ENCODE data around the gene CDC14A.

Gene CDC14A

GRCh38 chr1:100532645-100533044 lies 180.3 kb downstream of the CDC14A start:
- DNase-seq (ENCODE audit: low read depth, low spot score), result no peak

DNA sequence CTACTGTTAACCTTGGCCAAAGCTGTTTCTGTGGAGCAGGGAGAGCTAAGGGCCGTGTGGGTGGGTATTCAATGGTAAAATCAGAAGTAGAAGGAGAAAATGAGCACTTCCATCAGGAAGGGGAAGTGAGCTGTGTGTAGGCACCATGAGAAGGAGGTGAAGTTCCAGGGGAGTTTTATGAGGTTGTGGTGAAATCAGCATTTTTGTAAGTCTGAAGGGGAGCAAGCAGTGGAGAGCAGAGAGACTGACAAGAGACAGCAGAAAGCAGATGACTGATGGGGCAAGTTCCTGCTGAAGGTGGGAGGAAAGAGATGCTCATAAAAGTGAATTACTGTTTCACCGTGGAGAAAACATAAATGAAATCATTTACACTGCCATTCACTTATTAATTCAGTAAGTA lies 183.0 kb downstream of the CDC14A start:
- no peak for DNase-seq (ENCODE audit: low read depth, low spot score)

DNA sequence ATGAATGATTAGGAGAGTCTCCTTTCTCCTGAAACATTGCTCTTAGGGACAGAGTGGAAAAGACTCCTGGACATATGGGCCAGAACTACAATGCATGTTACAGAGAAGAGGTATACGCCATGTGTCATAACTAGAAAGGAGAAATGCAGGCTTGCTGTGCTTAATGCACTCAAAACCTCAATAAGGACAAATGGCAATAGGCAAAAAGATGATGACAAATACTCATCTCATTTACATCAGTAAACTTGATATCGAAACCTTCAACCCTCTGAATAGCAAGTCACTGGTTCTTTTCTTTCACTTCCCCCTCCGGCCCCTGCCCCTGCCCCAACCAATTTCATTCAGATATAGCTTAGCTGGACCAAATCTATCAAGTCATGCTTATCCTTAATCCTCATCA lies 183.7 kb downstream of the CDC14A start:
- DNase-seq (ENCODE audit: low read depth, low spot score), result no peak

GRCh38 chr1:100538913-100539835 lies 186.9 kb downstream of the CDC14A start:
- peak; percentile 47 for DNase-seq (ENCODE audit: low read depth, low spot score)

GRCh38 chr1:100539836-100540536 lies 187.7 kb downstream of the CDC14A start:
- DNase-seq (ENCODE audit: low read depth, low spot score), result peak; percentile 59

- DNase-seq (ENCODE audit: low read depth, low spot score), result no peak
Measured at GRCh38 chr1:100542285-100542684, 190.0 kb downstream of the CDC14A start.

GRCh38 chr1:100543640-100544039 lies 191.3 kb downstream of the CDC14A start:
- DNase-seq (ENCODE audit: low read depth, low spot score), result peak; percentile 32

DNA sequence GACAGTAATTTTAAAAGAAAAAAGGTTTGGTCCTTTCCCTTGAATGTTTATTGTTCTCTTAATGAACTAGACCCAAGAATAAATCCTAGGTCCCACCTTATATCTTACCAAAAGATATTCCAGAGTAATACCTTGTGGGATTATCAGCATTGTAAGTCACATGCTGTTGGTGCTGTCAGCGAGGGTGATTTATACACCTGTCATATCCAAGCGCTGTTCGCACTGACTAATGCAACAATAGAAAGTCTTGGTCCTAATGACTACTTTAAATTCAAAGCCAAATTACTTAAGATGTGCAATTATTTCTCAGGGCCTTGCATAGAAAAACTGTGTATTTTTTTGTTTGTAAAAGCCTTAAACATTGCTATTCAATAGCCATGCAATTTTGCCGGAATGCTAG lies 192.5 kb downstream of the CDC14A start:
- DNase-seq (ENCODE audit: low read depth, low spot score), result no peak

- no peak for DNase-seq (ENCODE audit: low read depth, low spot score)
Measured at GRCh38 chr1:100545855-100546254, 193.5 kb downstream of the CDC14A start.

- DNase-seq (ENCODE audit: low read depth, low spot score), result no peak
Measured at GRCh38 chr1:100552031-100552430, 199.7 kb downstream of the CDC14A start.

DNA sequence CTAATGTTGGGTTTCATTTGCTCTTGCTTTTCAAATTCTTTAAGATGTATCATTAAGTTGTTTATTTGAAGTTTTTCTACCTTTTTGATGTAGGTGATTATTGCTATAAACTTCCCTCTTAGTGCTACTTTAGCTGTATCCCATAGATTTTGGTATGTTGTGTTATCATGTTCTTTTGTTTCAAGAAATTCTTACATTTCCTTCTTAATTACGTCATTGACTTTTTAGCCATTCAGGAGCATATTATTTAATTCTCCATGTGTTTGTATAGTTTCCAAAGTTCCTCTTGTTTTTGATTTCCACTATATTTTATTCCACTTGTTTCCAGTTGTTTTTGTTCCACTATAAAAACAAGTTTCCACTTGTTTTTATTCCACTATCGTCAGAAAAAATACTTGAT lies 200.6 kb downstream of the CDC14A start:
- no peak for DNase-seq (ENCODE audit: low read depth, low spot score)

- no peak for DNase-seq (ENCODE audit: low read depth, low spot score)
Measured at GRCh38 chr1:100556181-100556580, 203.9 kb downstream of the CDC14A start.

GRCh38 chr1:100556925-100557605 lies 204.8 kb downstream of the CDC14A start:
- DNase-seq (ENCODE audit: low read depth, low spot score), result no peak

DNA sequence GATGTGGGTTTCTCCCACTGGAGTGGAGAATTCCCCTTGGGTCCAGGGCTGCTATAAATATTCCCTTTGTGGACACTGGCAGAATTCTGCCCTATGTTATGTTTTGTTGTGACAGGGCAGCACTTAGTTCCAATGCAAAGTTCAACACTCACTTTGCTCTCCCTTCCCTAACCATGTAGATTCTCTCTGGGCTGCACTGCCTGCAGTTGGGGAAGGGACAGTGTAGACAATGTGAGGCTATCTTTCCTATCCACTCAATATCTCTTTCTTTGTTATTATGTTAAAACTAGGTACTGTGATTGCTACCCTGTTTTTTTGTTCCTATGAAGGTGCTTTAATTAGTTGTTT lies 205.3 kb downstream of the CDC14A start:
- DNase-seq (ENCODE audit: low read depth, low spot score), result no peak

DNA sequence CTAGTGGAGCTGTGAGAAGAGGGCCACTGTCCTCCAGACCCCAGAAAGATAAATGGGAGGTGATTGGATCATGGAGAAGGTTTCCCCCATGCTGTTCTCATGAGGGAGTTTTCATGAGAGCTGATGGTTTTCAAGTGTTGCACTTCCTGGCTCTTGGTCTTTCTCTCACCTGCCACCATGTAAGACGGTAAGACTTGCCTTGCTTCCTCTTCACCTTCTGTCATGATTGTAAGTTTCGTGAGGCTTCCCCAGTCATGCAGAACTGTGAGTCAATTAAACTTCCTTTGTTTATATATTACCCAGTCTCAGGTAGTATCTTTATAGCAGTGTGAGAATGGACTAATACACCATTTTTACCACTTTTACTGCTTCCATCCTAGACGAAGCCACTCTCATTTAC lies 213.2 kb downstream of the CDC14A start:
- DNase-seq (ENCODE audit: low read depth, low spot score), result no peak

GRCh38 chr1:100565937-100566699 lies 213.8 kb downstream of the CDC14A start:
- DNase-seq (ENCODE audit: low read depth, low spot score), result no peak

DNA sequence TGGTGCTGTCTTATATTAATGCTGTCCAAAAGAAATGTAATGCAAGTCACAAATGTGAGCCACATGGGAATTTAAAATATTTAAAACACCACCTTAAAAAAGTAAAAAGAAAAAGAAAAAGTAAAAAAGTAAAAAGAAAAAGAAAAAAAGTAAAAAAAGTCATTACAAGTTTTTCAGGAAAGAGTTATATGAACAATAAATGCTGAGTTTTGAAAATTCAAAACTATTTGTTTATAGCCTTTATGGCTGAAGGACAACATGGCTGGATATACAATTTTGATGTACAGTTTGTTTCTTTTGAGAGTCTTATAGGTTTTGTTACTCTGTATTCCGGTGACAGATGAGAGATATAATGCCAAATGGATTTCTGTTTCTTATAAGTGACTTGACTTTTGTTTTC lies 214.8 kb downstream of the CDC14A start:
- no peak for DNase-seq (ENCODE audit: low read depth, low spot score)

All from ELF-1 (cell line).